Body of pancreas (tissue), 4 donors: ENCODE data around the gene TXNDC15.

Experiments
- CTCF ChIP-seq, 7 experiments: fragments of 450-650 bp in 4 of 7; fragments of 200-600 bp in 3 of 7; sonication (generic) in 3 of 7; IDR thresholded peaks; one replicate each; pipeline ENCODE4 v1.5.1; 2016 to 2019; ENCODE audit warnings: antibody characterized with exemption in 7 of 7
- POLR2A ChIP-seq, 3 donors: fragments of 450-650 bp; IDR thresholded peaks; one replicate each; pipeline ENCODE4 v1.6.1; 2016; ENCODE audit warnings: antibody characterized with exemption in 3 of 3, mild to moderate bottlenecking in 2 of 3

DNA sequence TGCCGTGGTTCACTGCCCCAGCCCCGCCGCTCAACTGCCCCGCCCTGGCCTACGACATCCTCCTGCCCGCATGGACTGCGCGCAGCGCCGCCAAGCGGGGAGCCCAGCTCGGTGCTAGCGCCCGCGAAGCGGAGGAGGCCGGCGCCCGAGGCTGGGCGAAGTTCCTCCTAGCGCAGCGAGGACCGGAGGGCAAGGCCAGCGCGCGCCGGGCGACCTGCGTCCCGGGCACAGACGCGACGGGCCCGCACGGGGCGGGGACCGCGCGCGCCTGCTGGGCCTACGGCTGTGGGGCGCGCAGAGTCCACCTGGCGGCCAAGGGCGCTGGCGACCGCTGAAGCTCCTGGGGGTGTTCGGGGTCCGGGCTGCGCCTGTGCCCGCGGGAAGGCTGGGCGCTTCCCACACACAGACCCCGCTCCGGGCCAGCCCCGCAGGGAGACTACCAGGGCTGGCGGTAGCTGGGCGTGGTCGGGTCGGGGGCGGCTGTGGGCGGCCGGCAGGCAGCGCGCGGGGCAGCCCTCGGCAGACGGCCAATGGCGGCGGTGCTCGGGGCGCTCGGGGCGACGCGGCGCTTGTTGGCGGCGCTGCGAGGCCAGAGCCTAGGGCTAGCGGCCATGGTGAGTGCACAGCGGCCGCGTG is 30.6 kb downstream of the TXNDC15 start, which contains the start of gene PCBD2:
- TF ChIP-seq POLR2A (IDR thresholded peaks at IDR 0.05): peak; percentile 56 to 70 (median 61)
- TF ChIP-seq CTCF (IDR thresholded peaks at IDR 0.05): peak; percentile 85 to 98 (median 92)
